CD8-positive, alpha-beta memory T cell (primary cell): ENCODE data around the gene HOXA7. TPM values are rescaled to one million over a fixed set of nuclear protein-coding genes. Genes with fewer than 3 reads are reported as not detected.

Experiments used
- CTCF ChIA-PET: fragments of 350-600 bp; sonication (Branson Sonifier 250); formaldehyde crosslinking; loops from one replicate; lab custom pipeline; 2021; ENCODE audit warnings: antibody characterized with exemption; lab: Charles Lee
- POLR2A ChIA-PET: fragments of 350-600 bp; sonication (Branson Sonifier 250); formaldehyde crosslinking; loops from one replicate; lab custom pipeline; 2021; ENCODE audit warnings: antibody characterized with exemption; lab: Charles Lee
- DNase-seq, 5 donors: peaks; one replicate each; pipeline versions ENCODE4 v3.0.0 to v3.0.0-alpha.2; 2020 to 2022; ENCODE audit warnings: mixed read lengths in 1 of 5
- H3K27ac ChIP-seq: one replicate; pipeline ENCODE4 v1.7.0; 2013; ENCODE audit warnings: low read depth, mild to moderate bottlenecking, low read length, moderate library complexity
- H3K27me3 ChIP-seq: 2 replicates; pipeline ENCODE4 v1.7.0; 2013; ENCODE audit warnings: low read length, mild to moderate bottlenecking; ENCODE audit not compliant: insufficient read depth, poor library complexity, severe bottlenecking
- H3K36me3 ChIP-seq: 2 replicates; pipeline ENCODE4 v1.7.0; 2013; ENCODE audit warnings: mild to moderate bottlenecking, low read length, moderate library complexity; ENCODE audit not compliant: insufficient read depth
- H3K4me1 ChIP-seq: 2 replicates; pipeline ENCODE4 v1.7.0; 2013; ENCODE audit warnings: mild to moderate bottlenecking, low read length, moderate library complexity; ENCODE audit not compliant: insufficient read depth
- H3K4me3 ChIP-seq: 2 replicates; pipeline ENCODE4 v1.7.0; 2013; ENCODE audit warnings: mild to moderate bottlenecking, low read length
- H3K9me3 ChIP-seq: 2 replicates; pipeline ENCODE4 v1.7.0; 2013; ENCODE audit warnings: mild to moderate bottlenecking, low read length
- H3K27ac Mint-ChIP-seq, 8 donors: one replicate each; pipeline ENCODE4 v1.8.0; 2020 to 2021; ENCODE audit warnings: mixed read lengths in 8 of 8, mild to moderate bottlenecking in 6 of 8, inconsistent platforms in 3 of 8, moderate library complexity in 3 of 8
- H3K27me3 Mint-ChIP-seq, 2 donors: one replicate each; pipeline ENCODE4 v1.8.0; 2020 to 2021; ENCODE audit warnings: mixed read lengths in 2 of 2, mild to moderate bottlenecking in 1 of 2, moderate library complexity in 1 of 2
- H3K36me3 Mint-ChIP-seq, 3 donors: one replicate each; pipeline ENCODE4 v1.8.0; 2020 to 2021; ENCODE audit warnings: mixed read lengths in 3 of 3, inconsistent platforms in 1 of 3, mild to moderate bottlenecking in 1 of 3
- H3K4me1 Mint-ChIP-seq, 3 donors: one replicate each; pipeline ENCODE4 v1.8.0; 2020 to 2021; ENCODE audit warnings: mixed read lengths in 3 of 3, inconsistent platforms in 1 of 3, mild to moderate bottlenecking in 1 of 3
- H3K4me3 Mint-ChIP-seq, 7 donors: one replicate each; pipeline ENCODE4 v1.8.0; 2020 to 2021; ENCODE audit warnings: mixed read lengths in 7 of 7, mild to moderate bottlenecking in 6 of 7, moderate library complexity in 4 of 7, inconsistent platforms in 2 of 7
- H3K9me3 Mint-ChIP-seq, 5 donors: one replicate each; pipeline ENCODE4 v1.8.0; 2020 to 2022; ENCODE audit warnings: mixed read lengths in 5 of 5, mild to moderate bottlenecking in 3 of 5, moderate library complexity in 2 of 5, inconsistent platforms in 1 of 5
- polyA plus RNA-seq: library from polyadenylated mRNA; unstranded; fragments of 300-500 nt; fragmentation: Illumina TruSeq; gene quantifications from one replicate; pipeline ENCODE4 v1.2.3, GENCODE V29; 2021
- total RNA-seq, 2 experiments: library from RNA; stranded (reverse); gene quantifications; one replicate each; pipeline ENCODE4 v1.2.3, GENCODE V29; 2021

HOXA7 gene
- total and polyA plus RNA-seq, 3 experiments from 2014 or later = not detected

GRCh38 chr7:27182861-27183681, 26.6 kb upstream of the HOXA7 start:
- Mint-ChIP-seq H3K36me3 (no peaks in the 10 kb centered on the region), H3K27ac (peak overlapping the region in 1 of 8 donors; percentile 1), H3K4me1 (peaks cover 41 to 50% (median 48%) of the 10 kb centered on the region in 3 donors), H3K4me3 (peak overlapping the region in 5 of 7 donors; percentile 5 to 88 (median 45)), H3K9me3 (peaks cover 0 to 7% (median 0%) of the 10 kb centered on the region in 5 donors), H3K27me3 (peaks cover 78 to 87% of the 10 kb centered on the region in 2 donors)
- no peaks in the 10 kb centered on the region for H3K36me3 ChIP-seq
- H3K9me3 ChIP-seq = no peaks in the 10 kb centered on the region
- ChIA-PET POLR2A (no interaction called here), CTCF (interaction anchor here (0.8 to 2.5 kb wide), 6 partner anchors 10 to 32 kb away, joined by 3 to 9 read pairs (median 4); no protein-coding TSS in a partner anchor)
- no peak overlapping the region for H3K4me3 ChIP-seq
- peak in 1 of 5 donors; percentile 36 for DNase-seq
- H3K27me3 ChIP-seq = peaks cover 76% of the 10 kb centered on the region
- no peak overlapping the region for H3K27ac ChIP-seq
- peaks cover 43% of the 10 kb centered on the region for H3K4me1 ChIP-seq

DNA sequence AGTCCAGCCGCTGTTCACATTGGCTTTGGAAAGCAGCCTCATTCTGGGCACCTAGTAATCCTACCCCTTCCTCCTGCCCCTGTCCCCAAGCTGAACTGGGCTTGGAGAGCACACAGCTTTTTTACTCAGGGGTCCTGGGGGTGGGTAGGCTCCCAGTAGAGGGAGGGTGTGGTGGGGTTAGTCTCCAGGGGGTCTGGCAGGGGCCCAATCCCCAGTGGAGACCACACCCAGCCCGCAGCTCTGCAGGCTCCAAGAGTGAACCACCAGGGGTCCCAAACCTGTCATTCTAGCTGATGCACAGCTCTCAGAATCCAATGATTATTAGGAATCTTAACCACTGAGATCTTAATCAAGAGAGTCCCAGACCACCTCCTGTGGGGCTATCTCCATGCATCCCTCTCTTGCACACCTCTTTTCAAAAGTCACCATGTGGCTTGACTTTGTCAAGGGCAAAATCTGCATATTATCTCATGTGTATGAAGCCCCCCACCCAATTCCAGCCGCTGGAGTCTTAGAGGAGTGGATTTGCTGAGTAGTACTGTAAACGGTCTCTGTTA, 25.9 kb upstream of the HOXA7 start:
- CTCF ChIA-PET = interaction anchor here (0.8 to 1.0 kb wide), 4 partner anchors 9 to 31 kb away, joined by 3 to 4 read pairs (median 3); no protein-coding TSS in a partner anchor
- Mint-ChIP-seq H3K4me3 (peak overlapping the region in 1 of 7 donors; percentile 61), H3K27ac (peak overlapping the region in 1 of 8 donors; percentile 1), H3K9me3 (peaks cover 0 to 7% (median 0%) of the 10 kb centered on the region in 5 donors), H3K27me3 (peaks cover 71 to 87% of the 10 kb centered on the region in 2 donors), H3K4me1 (peaks cover 36 to 43% (median 41%) of the 10 kb centered on the region in 3 donors), H3K36me3 (no peaks in the 10 kb centered on the region)
- peaks cover 35% of the 10 kb centered on the region for H3K4me1 ChIP-seq
- no peaks in the 10 kb centered on the region for H3K36me3 ChIP-seq
- H3K9me3 ChIP-seq = no peaks in the 10 kb centered on the region
- H3K27ac ChIP-seq = no peak overlapping the region
- H3K27me3 ChIP-seq = peaks cover 69% of the 10 kb centered on the region
- peak in 1 of 5 donors; percentile 9 for DNase-seq
- H3K4me3 ChIP-seq = no peak overlapping the region
- POLR2A ChIA-PET = interaction anchor here (0.6 kb wide), 1 partner anchor 22 kb away, joined by 3 read pairs; no protein-coding TSS in a partner anchor

DNA sequence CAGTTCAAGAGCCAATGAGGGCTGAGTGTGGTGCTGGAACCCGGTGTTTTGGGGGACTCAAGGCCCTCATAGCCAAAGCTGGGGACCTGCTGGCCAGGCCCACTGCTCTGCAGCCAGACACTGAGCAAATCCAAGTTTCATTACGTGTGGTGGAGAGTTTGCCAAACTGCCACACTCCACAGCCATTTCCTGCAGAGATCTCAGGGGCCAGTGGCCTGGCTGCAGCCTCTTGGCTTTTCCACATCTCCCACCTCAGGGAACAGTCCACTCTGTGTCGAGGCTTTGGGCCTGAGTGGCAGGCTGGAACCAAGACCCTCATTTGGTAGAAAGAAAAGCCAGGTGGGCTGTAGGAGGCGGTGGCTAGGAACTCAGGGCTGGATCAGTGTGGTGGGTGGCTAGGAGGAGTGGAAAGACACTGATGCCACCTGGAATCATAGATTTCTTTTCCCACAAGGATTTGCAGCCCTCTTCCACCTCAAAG, 25.4 kb upstream of the HOXA7 start:
- ChIA-PET POLR2A (interaction anchor here (0.6 kb wide), 1 partner anchor 23 kb away, joined by 3 read pairs; no protein-coding TSS in a partner anchor), CTCF (interaction anchor here (0.9 kb wide), 1 partner anchor 14 kb away, joined by 4 read pairs; no protein-coding TSS in a partner anchor)
- peaks cover 33 to 40% (median 35%) of the 10 kb centered on the region in 3 donors for H3K4me1 Mint-ChIP-seq
- H3K4me1 ChIP-seq = peaks cover 33% of the 10 kb centered on the region
- no peak overlapping the region for H3K4me3 ChIP-seq
- no peaks in the 10 kb centered on the region for H3K36me3 Mint-ChIP-seq
- no peak overlapping the region for H3K27ac ChIP-seq
- peak overlapping the region in 1 of 7 donors; percentile 61 for H3K4me3 Mint-ChIP-seq
- H3K27me3 Mint-ChIP-seq = peaks cover 66 to 85% of the 10 kb centered on the region in 2 donors
- DNase-seq = peak in 1 of 5 donors; percentile 17
- no peaks in the 10 kb centered on the region for H3K9me3 ChIP-seq
- peak overlapping the region in 1 of 8 donors; percentile 70 for H3K27ac Mint-ChIP-seq
- H3K9me3 Mint-ChIP-seq = peaks cover 0 to 7% (median 0%) of the 10 kb centered on the region in 5 donors
- H3K27me3 ChIP-seq = peaks cover 64% of the 10 kb centered on the region
- H3K36me3 ChIP-seq = no peaks in the 10 kb centered on the region

- peak overlapping the region in 2 of 7 donors; percentile 24 to 61 for H3K4me3 Mint-ChIP-seq
- H3K4me3 ChIP-seq = no peak overlapping the region
- no peaks in the 10 kb centered on the region for H3K9me3 ChIP-seq
- peaks cover 26% of the 10 kb centered on the region for H3K4me1 ChIP-seq
- no peak overlapping the region for H3K27ac ChIP-seq
- peak in 1 of 5 donors; percentile 25 for DNase-seq
- H3K27me3 Mint-ChIP-seq = peaks cover 59 to 85% of the 10 kb centered on the region in 2 donors
- ChIA-PET CTCF (interaction anchor here (0.6 to 5.2 kb wide), 15 partner anchors 8 to 1324 kb away, joined by 3 to 31 read pairs (median 5); partner anchors contain the start of gene HOXA7), POLR2A (no interaction called here)
- no peaks in the 10 kb centered on the region for H3K36me3 Mint-ChIP-seq
- H3K4me1 Mint-ChIP-seq = peaks cover 25 to 32% (median 26%) of the 10 kb centered on the region in 3 donors
- H3K27me3 ChIP-seq = peaks cover 53% of the 10 kb centered on the region
- H3K27ac Mint-ChIP-seq = peak overlapping the region in 1 of 8 donors; percentile 70
- peaks cover 0 to 5% (median 0%) of the 10 kb centered on the region in 5 donors for H3K9me3 Mint-ChIP-seq
- H3K36me3 ChIP-seq = no peaks in the 10 kb centered on the region
Measured at GRCh38 chr7:27180431-27181420, 24.3 kb upstream of the HOXA7 start.

- Histone ChIP-seq H3K4me1 (peaks cover 16% of the 10 kb centered on the region), H3K27me3 (peaks cover 50% of the 10 kb centered on the region), H3K27ac (no peak overlapping the region), H3K36me3 (no peaks in the 10 kb centered on the region), H3K9me3 (no peaks in the 10 kb centered on the region), H3K4me3 (no peak overlapping the region)
- H3K36me3 Mint-ChIP-seq = no peaks in the 10 kb centered on the region
- H3K4me1 Mint-ChIP-seq = peaks cover 16 to 25% (median 18%) of the 10 kb centered on the region in 3 donors
- ChIA-PET POLR2A (no interaction called here), CTCF (interaction anchor here (0.6 to 5.2 kb wide), 20 partner anchors 8 to 1323 kb away, joined by 3 to 31 read pairs (median 5); partner anchors contain the start of gene HOXA7)
- peak in 3 of 5 donors; percentile 40 to 58 (median 53) for DNase-seq
- H3K27me3 Mint-ChIP-seq = peaks cover 59 to 85% of the 10 kb centered on the region in 2 donors
- H3K9me3 Mint-ChIP-seq = peaks cover 0 to 3% (median 0%) of the 10 kb centered on the region in 5 donors
- peak overlapping the region in 5 of 7 donors; percentile 4 to 45 (median 29) for H3K4me3 Mint-ChIP-seq
- peak overlapping the region in 1 of 8 donors; percentile 44 for H3K27ac Mint-ChIP-seq
Measured at GRCh38 chr7:27179503-27180430, 23.3 kb upstream of the HOXA7 start.

DNA sequence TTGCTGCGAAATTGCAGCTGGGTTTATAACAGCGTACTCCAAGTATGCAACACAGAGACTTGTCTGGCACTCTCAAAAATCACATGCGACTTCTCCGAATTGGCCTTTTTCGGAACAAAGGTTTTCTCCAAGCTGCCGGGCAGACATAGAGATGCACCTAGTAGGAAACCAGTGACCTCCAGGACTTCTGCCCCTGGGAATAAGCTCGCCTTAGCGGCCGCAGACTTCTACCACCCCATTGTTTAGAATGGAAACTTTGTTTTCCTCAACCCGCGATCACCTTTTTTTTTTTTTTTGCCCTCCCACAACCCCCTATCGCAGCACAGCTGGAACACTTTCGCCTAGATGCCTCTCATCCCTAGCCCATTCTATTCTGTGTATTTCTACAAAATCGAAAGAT, 22.6 kb upstream of the HOXA7 start:
- Mint-ChIP-seq H3K4me1 (peaks cover 12 to 23% (median 14%) of the 10 kb centered on the region in 3 donors), H3K36me3 (no peaks in the 10 kb centered on the region), H3K4me3 (no peak overlapping the region), H3K27me3 (peaks cover 62 to 82% of the 10 kb centered on the region in 2 donors), H3K9me3 (peaks cover 0 to 2% (median 0%) of the 10 kb centered on the region in 5 donors), H3K27ac (peak overlapping the region in 1 of 8 donors; percentile 75)
- POLR2A ChIA-PET = no interaction called here
- no peaks in the 10 kb centered on the region for H3K36me3 ChIP-seq
- CTCF ChIA-PET = interaction anchor here (0.9 to 5.2 kb wide), 19 partner anchors 8 to 1322 kb away, joined by 3 to 31 read pairs (median 5); partner anchors contain the start of gene HOXA7
- H3K27me3 ChIP-seq = peaks cover 53% of the 10 kb centered on the region
- no peak overlapping the region for H3K27ac ChIP-seq
- H3K4me1 ChIP-seq = peaks cover 18% of the 10 kb centered on the region
- no peaks in the 10 kb centered on the region for H3K9me3 ChIP-seq
- DNase-seq = peak in 1 of 5 donors; percentile 10
- H3K4me3 ChIP-seq = no peak overlapping the region
